Measurements from ENCODE around the gene CMA1. TPM values are rescaled to one million over a fixed set of nuclear protein-coding genes. Genes with fewer than 3 reads are reported as not detected.
"Not testable (repeated sequence)": the region's sequence is repeated elsewhere in the genome, so short reads cannot be mapped to it uniquely, and the experiment has no call there.

CMA1 gene
- total and polyA plus RNA-seq, 2 of the 8 experiments (the other 6 are each of a cell fraction or from before 2014, with no cell fraction given), result not detected

- H2BK20ac ChIP-seq (ENCODE audit: low read length); H4K5ac ChIP-seq (ENCODE audit: insufficient read length, low read depth, low read length); H4K91ac ChIP-seq (replicated peaks; ENCODE audit: insufficient read length, low read length); H2BK12ac ChIP-seq (ENCODE audit: low read depth, low read length); H2AK5ac ChIP-seq (ENCODE audit: low read depth, low read length); H3K18ac ChIP-seq (ENCODE audit: extremely low read depth, low read length); DNase-seq (ENCODE audit: low read depth in 1 of 2, low spot score in 2 of 2); H2BK5ac ChIP-seq (ENCODE audit: low read depth, low read length); H3K9ac ChIP-seq (replicated peaks in 1 of 4; ENCODE audit: extremely low read depth in 1 of 4, low read depth in 3 of 4, low read length in 3 of 4); H2BK15ac ChIP-seq (ENCODE audit: low read length); H3K79me1 ChIP-seq (ENCODE audit: low read depth, low read length); H2AFZ ChIP-seq (ENCODE audit: low read length); H4K8ac ChIP-seq (ENCODE audit: extremely low read depth, insufficient read depth, low read length); H3K27ac ChIP-seq (ENCODE audit: low read depth, low read length); H2BK120ac ChIP-seq (replicated peaks; ENCODE audit: low read depth, low read length); CTCF ChIA-PET (ENCODE audit: partially characterized antibody); H3K23ac ChIP-seq (ENCODE audit: insufficient read length); H3K14ac ChIP-seq (ENCODE audit: insufficient read length); H3K27me3 ChIP-seq (replicated peaks in 1 of 4; ENCODE audit: control insufficient read depth in 3 of 4, extremely low read depth in 1 of 4, insufficient read depth in 3 of 4, low read length in 3 of 4); H3K4ac ChIP-seq (replicated peaks; ENCODE audit: insufficient read length, low read depth, low read length); H3K4me3 ChIP-seq (ENCODE audit: extremely low read depth in 1 of 4, insufficient read depth in 2 of 4, low read depth in 3 of 4, low read length in 4 of 4); H3K79me2 ChIP-seq (ENCODE audit: control insufficient read depth in 1 of 2, insufficient read depth in 2 of 2, low read length in 2 of 2); H3K4me2 ChIP-seq (ENCODE audit: insufficient read depth in 1 of 2, low read depth in 2 of 2, low read length in 2 of 2); POLR2A ChIA-PET (ENCODE audit: partially characterized antibody); H3K36me3 ChIP-seq (ENCODE audit: control insufficient read depth in 2 of 4, insufficient read depth in 4 of 4, low read length in 3 of 4); H3K56ac ChIP-seq (replicated peaks; ENCODE audit: insufficient read length, low read depth, low read length); H3K4me1 ChIP-seq (replicated peaks in 1 of 4; ENCODE audit: control insufficient read depth in 3 of 4, insufficient read depth in 4 of 4, low read length in 3 of 4); FAIRE-seq; H3K23me2 ChIP-seq (ENCODE audit: low read depth, low read length); H4K20me1 ChIP-seq (replicated peaks in 1 of 2; ENCODE audit: control insufficient read depth in 1 of 2, insufficient read depth in 2 of 2, low read length in 2 of 2): not testable (repeated sequence)
- peaks cover 24 to 33% of the 10 kb centered on the region in 2 experiments for H3K9me3 ChIP-seq (ENCODE audit: insufficient read depth in 2 of 2, low read depth in 1 of 2, low read length in 1 of 2)
- 65% methylated on average over 1 of the region's 1 CpG; no CpG with 5 or more reads in 1 of the 2 experiments for WGBS, 2 experiments (ENCODE audit: extremely low coverage in 1 of 2, insufficient coverage in 1 of 2, insufficient read length in 1 of 2, insufficient replicate concordance in 2 of 2, low coverage in 1 of 2, low lambda C conversion rate in 2 of 2, missing lambda C conversion rate in 1 of 2)
These were observed 41.0 kb upstream of the CMA1 start for GRCh38 chr14:24549064-24549463.

Measured in H1 (cell line).